ENCODE data around the gene SEMA4F. TPM values are rescaled to one million over a fixed set of nuclear protein-coding genes. Genes with fewer than 3 reads are reported as not detected.

SEMA4F gene
- polyA plus RNA-seq, 1 donor (not counting 4 experiments of a cell fraction or from before 2014, with no cell fraction given), result 8.0 TPM

DNA sequence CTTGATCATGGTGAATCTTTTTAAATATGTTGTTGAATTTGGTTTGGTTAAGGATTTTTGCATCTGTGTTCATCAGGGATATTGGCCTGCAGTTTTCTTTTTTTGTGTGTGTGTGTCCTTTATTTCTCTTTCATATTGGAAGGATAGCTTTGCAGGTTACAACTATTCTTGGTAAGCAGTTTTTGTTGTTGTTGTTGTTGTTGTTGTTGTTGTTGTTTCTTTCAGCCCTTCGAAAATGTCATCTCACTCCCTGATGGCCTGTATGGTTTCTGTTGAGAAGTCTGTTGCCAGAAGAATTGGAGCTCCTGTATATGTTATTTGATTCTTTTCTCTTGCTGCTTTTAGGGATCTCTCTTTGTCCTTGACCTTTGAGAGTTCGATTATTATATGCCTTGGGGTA, 74.8 kb downstream of the SEMA4F start:
- DNase-seq (ENCODE audit: low read depth, low spot score) (no peak), FAIRE-seq (no peak)
- H3K9me1 ChIP-seq (ENCODE audit: control insufficient read depth, extremely low read depth, insufficient read depth, low read length), result no peaks in the 10 kb centered on the region
- no peaks in the 10 kb centered on the region for H3K36me3 ChIP-seq (ENCODE audit: control insufficient read depth in 2 of 2, extremely low read depth in 1 of 2, insufficient read depth in 2 of 2, low read length in 2 of 2)
- H3K4me3 ChIP-seq (ENCODE audit: control insufficient read depth in 2 of 3, extremely low read depth in 1 of 3, insufficient read depth in 2 of 3, low read depth in 1 of 3, low read length in 3 of 3), result no peak overlapping the region
- no peak overlapping the region for H3K4me2 ChIP-seq (ENCODE audit: control insufficient read depth, extremely low read depth, insufficient read depth, low read depth, low read length)
- dilution Hi-C loops (cut with MboI; ENCODE audit: extremely low pct_ligation_motif_present, low sequenced_read_pairs), result loop anchor here (25.0 kb wide), 1 partner anchor 133 kb away; no protein-coding TSS in a partner anchor
- no peaks in the 10 kb centered on the region for H3K9me3 ChIP-seq (ENCODE audit: control insufficient read depth, low read depth, low read length)
- H4K20me1 ChIP-seq (ENCODE audit: control insufficient read depth, extremely low read depth, insufficient read depth, low read length), result no peaks in the 10 kb centered on the region
- TF ChIP-seq, protein P1, sequence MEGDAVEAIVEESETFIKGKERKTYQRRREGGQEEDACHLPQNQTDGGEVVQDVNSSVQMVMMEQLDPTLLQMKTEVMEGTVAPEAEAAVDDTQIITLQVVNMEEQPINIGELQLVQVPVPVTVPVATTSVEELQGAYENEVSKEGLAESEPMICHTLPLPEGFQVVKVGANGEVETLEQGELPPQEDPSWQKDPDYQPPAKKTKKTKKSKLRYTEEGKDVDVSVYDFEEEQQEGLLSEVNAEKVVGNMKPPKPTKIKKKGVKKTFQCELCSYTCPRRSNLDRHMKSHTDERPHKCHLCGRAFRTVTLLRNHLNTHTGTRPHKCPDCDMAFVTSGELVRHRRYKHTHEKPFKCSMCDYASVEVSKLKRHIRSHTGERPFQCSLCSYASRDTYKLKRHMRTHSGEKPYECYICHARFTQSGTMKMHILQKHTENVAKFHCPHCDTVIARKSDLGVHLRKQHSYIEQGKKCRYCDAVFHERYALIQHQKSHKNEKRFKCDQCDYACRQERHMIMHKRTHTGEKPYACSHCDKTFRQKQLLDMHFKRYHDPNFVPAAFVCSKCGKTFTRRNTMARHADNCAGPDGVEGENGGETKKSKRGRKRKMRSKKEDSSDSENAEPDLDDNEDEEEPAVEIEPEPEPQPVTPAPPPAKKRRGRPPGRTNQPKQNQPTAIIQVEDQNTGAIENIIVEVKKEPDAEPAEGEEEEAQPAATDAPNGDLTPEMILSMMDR (optimal IDR thresholded peaks at IDR 0.05 in 1 of 3, IDR thresholded peaks at IDR 0.05 in 1 of 3, conservative IDR thresholded peaks at IDR 0.05 in 1 of 3; ENCODE audit: extremely low read depth in 1 of 3, insufficient read depth in 2 of 3, low read length in 3 of 3), result no peak
- no peak for TF ChIP-seq EZH2 (IDR thresholded peaks at IDR 0.05; ENCODE audit: low read length)
- no peaks in the 10 kb centered on the region for H3K27me3 ChIP-seq (ENCODE audit: control insufficient read depth, extremely low read depth, insufficient read depth, low read length)
- no peak overlapping the region for H2AFZ ChIP-seq (ENCODE audit: control insufficient read depth, low read length)
- no peak overlapping the region for H3K27ac ChIP-seq (ENCODE audit: control insufficient read depth, insufficient read depth, low read length)
- H3K79me2 ChIP-seq (ENCODE audit: control insufficient read depth, insufficient read depth, low read length), result no peaks in the 10 kb centered on the region
- no peak overlapping the region for H3K9ac ChIP-seq (ENCODE audit: control insufficient read depth, extremely low read depth, insufficient read depth, low read length)
- H3K4me1 ChIP-seq (ENCODE audit: control insufficient read depth, extremely low read depth, insufficient read depth, low read length), result peaks cover under 1% of the 10 kb centered on the region

DNA sequence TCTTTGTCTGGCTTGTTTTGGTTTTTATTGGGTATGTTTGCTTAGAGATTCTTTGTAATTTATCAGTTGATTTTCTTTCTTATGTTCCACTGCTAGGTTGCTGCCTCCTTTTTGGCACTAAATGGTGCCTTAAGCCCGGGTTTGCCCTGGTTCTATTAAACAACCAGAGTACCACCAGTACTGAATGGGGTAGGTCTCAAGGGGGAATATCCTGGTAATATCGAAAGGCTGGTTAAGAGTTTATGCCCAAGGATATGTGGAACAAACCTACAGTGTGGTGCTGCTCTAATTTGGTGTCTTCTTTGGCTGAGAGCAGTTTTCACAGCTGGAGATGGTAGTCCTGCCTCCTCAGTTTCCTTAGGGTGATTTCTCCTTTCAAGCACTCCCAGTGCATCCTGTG, 76.5 kb downstream of the SEMA4F start:
- DNase-seq (ENCODE audit: low read depth, low spot score) (no peak), FAIRE-seq (peak; percentile 51)
- H3K27me3 ChIP-seq (ENCODE audit: control insufficient read depth, extremely low read depth, insufficient read depth, low read length), result no peaks in the 10 kb centered on the region
- H3K9me3 ChIP-seq (ENCODE audit: control insufficient read depth, low read depth, low read length), result no peaks in the 10 kb centered on the region
- dilution Hi-C loops (cut with MboI; ENCODE audit: extremely low pct_ligation_motif_present, low sequenced_read_pairs), result loop anchor here (25.0 kb wide), 1 partner anchor 132 kb away; no protein-coding TSS in a partner anchor
- no peak overlapping the region for H3K27ac ChIP-seq (ENCODE audit: control insufficient read depth, insufficient read depth, low read length)
- no peak overlapping the region for H3K4me2 ChIP-seq (ENCODE audit: control insufficient read depth, extremely low read depth, insufficient read depth, low read depth, low read length)
- H4K20me1 ChIP-seq (ENCODE audit: control insufficient read depth, extremely low read depth, insufficient read depth, low read length), result no peaks in the 10 kb centered on the region
- H3K9ac ChIP-seq (ENCODE audit: control insufficient read depth, extremely low read depth, insufficient read depth, low read length), result no peak overlapping the region
- H3K4me3 ChIP-seq (ENCODE audit: control insufficient read depth in 2 of 3, extremely low read depth in 1 of 3, insufficient read depth in 2 of 3, low read depth in 1 of 3, low read length in 3 of 3), result no peak overlapping the region
- H3K4me1 ChIP-seq (ENCODE audit: control insufficient read depth, extremely low read depth, insufficient read depth, low read length), result peaks cover 17% of the 10 kb centered on the region
- no peaks in the 10 kb centered on the region for H3K79me2 ChIP-seq (ENCODE audit: control insufficient read depth, insufficient read depth, low read length)
- no peak for TF ChIP-seq EZH2 (IDR thresholded peaks at IDR 0.05; ENCODE audit: low read length)
- TF ChIP-seq, protein P1 (optimal IDR thresholded peaks at IDR 0.05 in 1 of 3, IDR thresholded peaks at IDR 0.05 in 1 of 3, conservative IDR thresholded peaks at IDR 0.05 in 1 of 3; ENCODE audit: extremely low read depth in 1 of 3, insufficient read depth in 2 of 3, low read length in 3 of 3), result no peak
- H3K36me3 ChIP-seq (ENCODE audit: control insufficient read depth in 2 of 2, extremely low read depth in 1 of 2, insufficient read depth in 2 of 2, low read length in 2 of 2), result no peaks in the 10 kb centered on the region
- no peak overlapping the region for H2AFZ ChIP-seq (ENCODE audit: control insufficient read depth, low read length)
- H3K9me1 ChIP-seq (ENCODE audit: control insufficient read depth, extremely low read depth, insufficient read depth, low read length), result no peaks in the 10 kb centered on the region

Other genes starting within 250 kb of the SEMA4F start
- 0.58 to 1.5 TPM (median 0.89 TPM) in 3 replicates for gene C2orf81, start 232.6 kb upstream of the SEMA4F start, polyA plus RNA-seq
- 35.2 to 54.6 TPM (median 35.2 TPM) in 3 replicates for gene WDR54, start 232.5 kb upstream of the SEMA4F start, polyA plus RNA-seq
- 110 to 180 TPM (median 145 TPM) in 3 replicates for gene RTKN, start 212.3 kb upstream of the SEMA4F start, polyA plus RNA-seq
- 16.8 to 23.9 TPM (median 18.8 TPM) in 3 replicates for gene INO80B, start 199.2 kb upstream of the SEMA4F start, polyA plus RNA-seq
- 72.3 to 143 TPM (median 75.5 TPM) in 3 replicates for gene WBP1, start 195.8 kb upstream of the SEMA4F start, polyA plus RNA-seq
- 52.8 to 72.0 TPM (median 63.1 TPM) in 3 replicates for gene MOGS, start 188.9 kb upstream of the SEMA4F start, polyA plus RNA-seq
- 28.5 to 31.0 TPM (median 29.0 TPM) in 3 replicates for gene MRPL53, start 181.6 kb upstream of the SEMA4F start, polyA plus RNA-seq
- gene CCDC142, start 171.2 kb upstream of the SEMA4F start, polyA plus RNA-seq, result 4.7 to 6.7 TPM (median 5.8 TPM) in 3 replicates
- 16.8 to 18.2 TPM (median 17.7 TPM) in 3 replicates for gene TTC31, start 171.2 kb upstream of the SEMA4F start, polyA plus RNA-seq
- gene LBX2, start 154.6 kb upstream of the SEMA4F start, polyA plus RNA-seq, result 0.09 to 0.11 TPM (median 0.10 TPM) in 3 replicates
- gene PCGF1, start 146.6 kb upstream of the SEMA4F start, polyA plus RNA-seq, result 29.1 to 42.2 TPM (median 33.6 TPM) in 3 replicates
- not detected in 3 replicates for gene TLX2, start 139.8 kb upstream of the SEMA4F start, polyA plus RNA-seq
- gene DQX1, start 128.0 kb upstream of the SEMA4F start, polyA plus RNA-seq, result 5.7 to 10.2 TPM (median 5.9 TPM) in 3 replicates
- 94.9 to 141 TPM (median 114 TPM) in 3 replicates for gene AUP1, start 124.5 kb upstream of the SEMA4F start, polyA plus RNA-seq
- gene HTRA2, start 124.3 kb upstream of the SEMA4F start, polyA plus RNA-seq, result 25.5 to 30.8 TPM (median 27.8 TPM) in 3 replicates
- 0.21 to 0.57 TPM (median 0.26 TPM) in 3 replicates for gene LOXL3, start 100.3 kb upstream of the SEMA4F start, polyA plus RNA-seq
- 0.97 to 2.0 TPM (median 0.99 TPM) in 3 replicates for gene DOK1, start 99.5 kb upstream of the SEMA4F start, polyA plus RNA-seq
- 0.19 to 0.26 TPM (median 0.21 TPM) in 3 replicates for gene M1AP, start 5.9 kb upstream of the SEMA4F start, polyA plus RNA-seq
- gene HK2, start 179.9 kb downstream of the SEMA4F start, polyA plus RNA-seq, result 20.3 to 27.1 TPM (median 23.2 TPM) in 3 replicates

Data from keratinocyte (primary cell).